CD14-positive monocyte (primary cell): ENCODE measurements around the gene USP3. TPM values are rescaled to one million over a fixed set of nuclear protein-coding genes. Genes with fewer than 3 reads are reported as not detected.

Experiments used
- DNase-seq, 3 donors: peaks; one replicate each; pipeline ENCODE4 v3.0.0-alpha.2; 2011 to 2022
- H2AFZ ChIP-seq: 2 replicates; pipeline ENCODE4 v1.6.0; 2012; ENCODE audit warnings: mild to moderate bottlenecking, low read depth, low read length, inconsistent platforms; ENCODE audit not compliant: insufficient read depth, poor library complexity, severe bottlenecking
- H3K27ac ChIP-seq, 2 donors: 1 replicate in 1 of 2; 2 replicates in 1 of 2; pipeline ENCODE4 v1.5.1; 2012 to 2013; ENCODE audit warnings: low read length in 2 of 2, control low read depth in 1 of 2, inconsistent platforms in 1 of 2, low read depth in 1 of 2, mild to moderate bottlenecking in 1 of 2
- H3K27me3 ChIP-seq, 2 donors: one replicate each; pipeline versions ENCODE4 v1.6.0 to v1.6.1; 2011 to 2013; ENCODE audit warnings: low read length in 2 of 2; ENCODE audit not compliant: control insufficient read depth in 2 of 2, insufficient read depth in 2 of 2
- H3K36me3 ChIP-seq, 2 donors: replicated peaks in 1 of 2; 1 replicate in 1 of 2; 2 replicates in 1 of 2; pipeline versions ENCODE4 v1.5.1 to v1.6.1; 2012 to 2013; ENCODE audit warnings: low read length in 2 of 2, control low read depth in 1 of 2, inconsistent platforms in 1 of 2, mild to moderate bottlenecking in 1 of 2; ENCODE audit not compliant: insufficient read depth in 2 of 2, control insufficient read depth in 1 of 2
- H3K4me1 ChIP-seq, 2 donors: 1 replicate in 1 of 2; 2 replicates in 1 of 2; pipeline versions ENCODE4 v1.5.1 to v1.6.1; 2012 to 2013; ENCODE audit warnings: low read length in 2 of 2, control low read depth in 1 of 2, inconsistent platforms in 1 of 2, mild to moderate bottlenecking in 1 of 2, moderate library complexity in 1 of 2; ENCODE audit not compliant: insufficient read depth in 2 of 2, control insufficient read depth in 1 of 2
- H3K4me2 ChIP-seq: replicated peaks from 2 replicates; pipeline ENCODE3; 2012; ENCODE audit warnings: low read length, moderate library complexity, mild to moderate bottlenecking; ENCODE audit not compliant: poor library complexity, severe bottlenecking; ENCODE audit errors: extremely low read depth
- H3K4me3 ChIP-seq, 3 experiments: fragments of 200-600 bp in 1 of 3; sonication (generic) in 1 of 3; replicated peaks in 1 of 3; 1 replicate in 2 of 3; 2 replicates in 1 of 3; pipeline ENCODE4 v1.5.1; 2011 to 2013; ENCODE audit warnings: low read length in 3 of 3, mild to moderate bottlenecking in 3 of 3, control low read depth in 2 of 3, low read depth in 2 of 3, inconsistent platforms in 1 of 3, moderate library complexity in 1 of 3
- H3K79me2 ChIP-seq: 2 replicates; pipeline ENCODE4 v1.6.0; 2012; ENCODE audit warnings: mild to moderate bottlenecking, control low read depth, inconsistent platforms, low read length, moderate library complexity; ENCODE audit not compliant: insufficient read depth
- H3K9ac ChIP-seq: 2 replicates; pipeline ENCODE4 v1.6.0; 2017; ENCODE audit warnings: low read length, mild to moderate bottlenecking; ENCODE audit not compliant: insufficient read depth, poor library complexity, severe bottlenecking
- H3K9me3 ChIP-seq, 2 donors: replicated peaks in 1 of 2; 1 replicate in 1 of 2; 2 replicates in 1 of 2; pipeline versions ENCODE4 v1.5.1 to v1.6.1; 2012 to 2013; ENCODE audit warnings: low read length in 2 of 2, control low read depth in 1 of 2; ENCODE audit not compliant: control insufficient read depth in 1 of 2, insufficient read depth in 1 of 2
- H4K20me1 ChIP-seq: 2 replicates; pipeline ENCODE4 v1.6.0; 2012; ENCODE audit warnings: mild to moderate bottlenecking, low read length, control low read depth, moderate library complexity; ENCODE audit not compliant: insufficient read depth
- H3K27ac Mint-ChIP-seq, 7 donors: one replicate each; pipeline ENCODE4 v1.8.0; 2020; ENCODE audit warnings: mild to moderate bottlenecking in 7 of 7, mixed read lengths in 7 of 7, moderate library complexity in 6 of 7, inconsistent platforms in 2 of 7
- H3K27me3 Mint-ChIP-seq, 3 donors: one replicate each; pipeline ENCODE4 v1.8.0; 2021 to 2022; ENCODE audit warnings: low read depth in 3 of 3, mild to moderate bottlenecking in 3 of 3, mixed read lengths in 3 of 3, moderate library complexity in 3 of 3, inconsistent platforms in 1 of 3
- H3K36me3 Mint-ChIP-seq, 2 donors: one replicate each; pipeline ENCODE4 v1.8.0; 2020; ENCODE audit warnings: mixed read lengths in 2 of 2, inconsistent platforms in 1 of 2, mild to moderate bottlenecking in 1 of 2
- H3K4me1 Mint-ChIP-seq: one replicate; pipeline ENCODE4 v1.8.0; 2020; ENCODE audit warnings: mild to moderate bottlenecking, mixed read lengths
- H3K4me3 Mint-ChIP-seq, 2 donors: one replicate each; pipeline ENCODE4 v1.8.0; 2020; ENCODE audit warnings: mild to moderate bottlenecking in 2 of 2, mixed read lengths in 2 of 2, moderate library complexity in 1 of 2
- H3K9me3 Mint-ChIP-seq, 7 donors: one replicate each; pipeline ENCODE4 v1.8.0; 2020 to 2022; ENCODE audit warnings: mixed read lengths in 7 of 7, mild to moderate bottlenecking in 6 of 7, moderate library complexity in 6 of 7, inconsistent platforms in 2 of 7
- WGBS: methylation state at CpG from one replicate; pipeline ENCODE4 v1.1.5; 2013; ENCODE audit warnings: missing lambda C conversion rate; ENCODE audit not compliant: insufficient coverage; 5-methylcytosine and 5-hydroxymethylcytosine counted together
- intact Hi-C, 2 donors: fragments of 100-400 bp; cut with micrococcal nuclease; formaldehyde crosslinking; loops; one replicate each; pipeline versions ENCODE4 v1.15.0 to v1.15.1; 2023
- polyA plus RNA-seq, 3 donors: library from polyadenylated mRNA; depleted of rRNA in 1 of 3; unstranded in 2 of 3; stranded (reverse) in 1 of 3; fragments of 300-500 nt in 2 of 3; fragments of >200 nt in 1 of 3; fragmentation: Illumina TruSeq in 2 of 3; gene quantifications; 1 replicate in 2 of 3; 2 replicates in 1 of 3; pipeline ENCODE4 v1.2.3, GENCODE V29; 2012 to 2021
- TF ChIP-seq, protein P1 (sequence below): fragments of 200-600 bp; IDR thresholded peaks from one replicate; pipeline ENCODE4 v1.8.0; 2022; ENCODE audit warnings: antibody characterized with exemption, mild to moderate bottlenecking

USP3 gene
- polyA plus RNA-seq, 3 donors = 91.4 to 167 (median 122) TPM

DNA sequence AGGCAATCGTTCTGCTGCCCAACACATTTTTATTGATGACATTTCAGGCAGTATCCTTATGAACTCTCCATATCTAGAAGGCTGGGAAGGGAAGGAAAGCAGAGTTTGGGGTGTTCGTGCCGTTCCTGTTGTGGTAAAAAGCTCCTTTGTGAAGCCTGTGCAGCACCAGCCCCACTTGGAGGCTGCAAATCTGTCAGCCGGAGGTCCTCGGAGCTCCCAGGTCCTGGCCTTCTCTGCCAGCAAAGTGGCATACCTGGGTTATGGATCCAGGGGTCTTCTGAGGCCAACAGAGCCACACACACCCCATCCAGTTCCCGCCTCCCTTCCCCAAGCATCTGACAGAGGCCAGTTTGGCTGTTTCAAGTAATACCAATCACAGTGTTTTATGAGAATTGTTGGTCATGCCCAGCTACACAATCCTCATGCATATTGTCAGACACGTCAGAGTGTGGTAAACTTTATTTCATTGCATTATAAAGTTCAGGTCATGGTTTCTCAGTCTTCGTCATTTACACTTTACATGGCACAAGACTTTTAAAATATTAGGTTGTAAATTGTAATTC is 15.9 kb upstream of the USP3 start:
- Mint-ChIP-seq H3K4me1 (peaks cover 86% of the 10 kb centered on the region), H3K36me3 (peaks cover 8 to 22% of the 10 kb centered on the region in 2 donors), H3K27ac (peak overlapping the region in 5 of 7 donors; percentile 98 to 100 (median 99)), H3K27me3 (peaks cover 0 to 9% (median 0%) of the 10 kb centered on the region in 3 donors), H3K4me3 (no peak overlapping the region), H3K9me3 (peaks cover 0 to 3% (median 0%) of the 10 kb centered on the region in 7 donors)
- intact Hi-C loops = no loop called here
- H3K9me3 ChIP-seq = no peaks in the 10 kb centered on the region
- H3K27ac ChIP-seq = peak overlapping the region; percentile 75 to 100
- H4K20me1 ChIP-seq = no peaks in the 10 kb centered on the region
- peaks cover 65% of the 10 kb centered on the region for H3K79me2 ChIP-seq
- TF ChIP-seq, protein P1, sequence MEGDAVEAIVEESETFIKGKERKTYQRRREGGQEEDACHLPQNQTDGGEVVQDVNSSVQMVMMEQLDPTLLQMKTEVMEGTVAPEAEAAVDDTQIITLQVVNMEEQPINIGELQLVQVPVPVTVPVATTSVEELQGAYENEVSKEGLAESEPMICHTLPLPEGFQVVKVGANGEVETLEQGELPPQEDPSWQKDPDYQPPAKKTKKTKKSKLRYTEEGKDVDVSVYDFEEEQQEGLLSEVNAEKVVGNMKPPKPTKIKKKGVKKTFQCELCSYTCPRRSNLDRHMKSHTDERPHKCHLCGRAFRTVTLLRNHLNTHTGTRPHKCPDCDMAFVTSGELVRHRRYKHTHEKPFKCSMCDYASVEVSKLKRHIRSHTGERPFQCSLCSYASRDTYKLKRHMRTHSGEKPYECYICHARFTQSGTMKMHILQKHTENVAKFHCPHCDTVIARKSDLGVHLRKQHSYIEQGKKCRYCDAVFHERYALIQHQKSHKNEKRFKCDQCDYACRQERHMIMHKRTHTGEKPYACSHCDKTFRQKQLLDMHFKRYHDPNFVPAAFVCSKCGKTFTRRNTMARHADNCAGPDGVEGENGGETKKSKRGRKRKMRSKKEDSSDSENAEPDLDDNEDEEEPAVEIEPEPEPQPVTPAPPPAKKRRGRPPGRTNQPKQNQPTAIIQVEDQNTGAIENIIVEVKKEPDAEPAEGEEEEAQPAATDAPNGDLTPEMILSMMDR = no peak
- H2AFZ ChIP-seq = no peak overlapping the region
- H3K9ac ChIP-seq = peak overlapping the region; percentile 50
- no peaks in the 10 kb centered on the region for H3K36me3 ChIP-seq
- H3K4me1 ChIP-seq = peaks cover 95 to 100% of the 10 kb centered on the region in 2 donors
- peak in 1 of 3 donors; percentile 52 for DNase-seq
- WGBS = 75% methylated on average over 4 of the region's 8 CpGs
- H3K4me3 ChIP-seq = peak overlapping the region in 1 of 3 experiments; percentile 61
- peak overlapping the region; percentile 63 for H3K4me2 ChIP-seq
- no peaks in the 10 kb centered on the region for H3K27me3 ChIP-seq

- Histone ChIP-seq H3K9ac (peak overlapping the region; percentile 70), H4K20me1 (no peaks in the 10 kb centered on the region), H3K79me2 (peaks cover 70% of the 10 kb centered on the region), H3K4me2 (peak overlapping the region; percentile 85), H3K9me3 (no peaks in the 10 kb centered on the region), H3K36me3 (no peaks in the 10 kb centered on the region), H3K4me3 (peak overlapping the region in 1 of 3 experiments; percentile 55), H3K27ac (peak overlapping the region; percentile 95 to 100), H2AFZ (no peak overlapping the region), H3K27me3 (no peaks in the 10 kb centered on the region), H3K4me1 (peaks cover 95 to 100% of the 10 kb centered on the region in 2 donors)
- peaks cover 0 to 3% (median 0%) of the 10 kb centered on the region in 7 donors for H3K9me3 Mint-ChIP-seq
- intact Hi-C loops = no loop called here
- no peak overlapping the region for H3K4me3 Mint-ChIP-seq
- H3K36me3 Mint-ChIP-seq = peaks cover 11 to 27% of the 10 kb centered on the region in 2 donors
- H3K4me1 Mint-ChIP-seq = peaks cover 86% of the 10 kb centered on the region
- TF ChIP-seq, protein P1 = no peak
- H3K27ac Mint-ChIP-seq = peak overlapping the region in 5 of 7 donors; percentile 98 to 100 (median 99)
- no peak for DNase-seq
- H3K27me3 Mint-ChIP-seq = peaks cover 0 to 9% (median 0%) of the 10 kb centered on the region in 3 donors
- WGBS = no CpG with 5 or more reads among the region's 5 CpGs
These were observed 15.0 kb upstream of the USP3 start for GRCh38 chr15:63489352-63489751.
